Measurements from ENCODE around the gene POU2F2.

DNA sequence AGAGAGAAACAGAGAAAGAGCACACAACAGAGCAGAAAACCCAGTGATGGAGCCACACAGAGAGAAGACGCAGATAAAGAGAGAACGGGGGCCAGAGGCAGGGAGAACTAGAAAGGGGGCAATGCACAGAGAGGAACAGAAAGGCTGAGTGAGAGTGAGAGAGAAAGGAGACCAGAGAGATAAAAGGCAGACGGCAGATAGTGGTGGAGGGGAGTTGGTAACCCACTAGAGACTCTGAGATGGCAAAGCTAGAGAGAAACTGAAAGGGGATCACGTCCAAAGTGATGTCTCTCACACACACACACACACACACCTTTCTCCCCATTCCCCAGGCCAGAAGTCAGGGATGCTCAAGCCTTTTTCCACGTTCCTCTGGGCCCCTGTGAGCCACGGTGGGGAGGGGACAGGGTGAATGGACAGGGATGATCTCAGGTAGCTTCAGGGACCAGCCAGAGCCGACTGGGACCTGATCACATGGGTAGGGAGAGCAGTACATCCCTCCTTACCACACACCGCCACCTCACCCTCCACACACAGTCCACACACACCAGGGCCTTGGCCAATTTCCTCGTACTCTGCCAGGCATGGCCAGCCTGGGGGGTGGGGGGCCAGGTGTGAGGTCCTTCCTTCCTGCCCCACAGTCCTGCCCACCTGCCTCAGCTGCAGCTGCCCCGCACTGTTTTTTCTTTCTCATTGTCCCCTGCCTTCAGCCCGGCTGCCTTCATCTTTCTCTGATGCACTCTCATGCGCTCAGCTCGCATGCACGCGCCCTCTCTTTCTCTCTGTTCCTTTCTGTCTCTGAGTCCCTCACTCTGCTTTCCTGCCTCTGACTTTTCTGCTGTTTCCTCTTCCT is 22.5 kb upstream of the POU2F2 start:
- TF ChIP-seq ZNF114 (CRISPR knock-in tag; IDR thresholded peaks at IDR 0.05) (no peak), NANOG (IDR thresholded peaks at IDR 0.05; ENCODE audit: borderline replicate concordance) (no peak), EZH2 (IDR thresholded peaks at IDR 0.05; ENCODE audit: low read depth, unreplicated experiment) (no peak), EZH2phosphoT487 (IDR thresholded peaks at IDR 0.05; ENCODE audit: unreplicated experiment) (no peak), POLR2AphosphoS5 (IDR thresholded peaks at IDR 0.05; ENCODE audit: low read depth) (no peak)
- TF ChIP-seq, protein P1, sequence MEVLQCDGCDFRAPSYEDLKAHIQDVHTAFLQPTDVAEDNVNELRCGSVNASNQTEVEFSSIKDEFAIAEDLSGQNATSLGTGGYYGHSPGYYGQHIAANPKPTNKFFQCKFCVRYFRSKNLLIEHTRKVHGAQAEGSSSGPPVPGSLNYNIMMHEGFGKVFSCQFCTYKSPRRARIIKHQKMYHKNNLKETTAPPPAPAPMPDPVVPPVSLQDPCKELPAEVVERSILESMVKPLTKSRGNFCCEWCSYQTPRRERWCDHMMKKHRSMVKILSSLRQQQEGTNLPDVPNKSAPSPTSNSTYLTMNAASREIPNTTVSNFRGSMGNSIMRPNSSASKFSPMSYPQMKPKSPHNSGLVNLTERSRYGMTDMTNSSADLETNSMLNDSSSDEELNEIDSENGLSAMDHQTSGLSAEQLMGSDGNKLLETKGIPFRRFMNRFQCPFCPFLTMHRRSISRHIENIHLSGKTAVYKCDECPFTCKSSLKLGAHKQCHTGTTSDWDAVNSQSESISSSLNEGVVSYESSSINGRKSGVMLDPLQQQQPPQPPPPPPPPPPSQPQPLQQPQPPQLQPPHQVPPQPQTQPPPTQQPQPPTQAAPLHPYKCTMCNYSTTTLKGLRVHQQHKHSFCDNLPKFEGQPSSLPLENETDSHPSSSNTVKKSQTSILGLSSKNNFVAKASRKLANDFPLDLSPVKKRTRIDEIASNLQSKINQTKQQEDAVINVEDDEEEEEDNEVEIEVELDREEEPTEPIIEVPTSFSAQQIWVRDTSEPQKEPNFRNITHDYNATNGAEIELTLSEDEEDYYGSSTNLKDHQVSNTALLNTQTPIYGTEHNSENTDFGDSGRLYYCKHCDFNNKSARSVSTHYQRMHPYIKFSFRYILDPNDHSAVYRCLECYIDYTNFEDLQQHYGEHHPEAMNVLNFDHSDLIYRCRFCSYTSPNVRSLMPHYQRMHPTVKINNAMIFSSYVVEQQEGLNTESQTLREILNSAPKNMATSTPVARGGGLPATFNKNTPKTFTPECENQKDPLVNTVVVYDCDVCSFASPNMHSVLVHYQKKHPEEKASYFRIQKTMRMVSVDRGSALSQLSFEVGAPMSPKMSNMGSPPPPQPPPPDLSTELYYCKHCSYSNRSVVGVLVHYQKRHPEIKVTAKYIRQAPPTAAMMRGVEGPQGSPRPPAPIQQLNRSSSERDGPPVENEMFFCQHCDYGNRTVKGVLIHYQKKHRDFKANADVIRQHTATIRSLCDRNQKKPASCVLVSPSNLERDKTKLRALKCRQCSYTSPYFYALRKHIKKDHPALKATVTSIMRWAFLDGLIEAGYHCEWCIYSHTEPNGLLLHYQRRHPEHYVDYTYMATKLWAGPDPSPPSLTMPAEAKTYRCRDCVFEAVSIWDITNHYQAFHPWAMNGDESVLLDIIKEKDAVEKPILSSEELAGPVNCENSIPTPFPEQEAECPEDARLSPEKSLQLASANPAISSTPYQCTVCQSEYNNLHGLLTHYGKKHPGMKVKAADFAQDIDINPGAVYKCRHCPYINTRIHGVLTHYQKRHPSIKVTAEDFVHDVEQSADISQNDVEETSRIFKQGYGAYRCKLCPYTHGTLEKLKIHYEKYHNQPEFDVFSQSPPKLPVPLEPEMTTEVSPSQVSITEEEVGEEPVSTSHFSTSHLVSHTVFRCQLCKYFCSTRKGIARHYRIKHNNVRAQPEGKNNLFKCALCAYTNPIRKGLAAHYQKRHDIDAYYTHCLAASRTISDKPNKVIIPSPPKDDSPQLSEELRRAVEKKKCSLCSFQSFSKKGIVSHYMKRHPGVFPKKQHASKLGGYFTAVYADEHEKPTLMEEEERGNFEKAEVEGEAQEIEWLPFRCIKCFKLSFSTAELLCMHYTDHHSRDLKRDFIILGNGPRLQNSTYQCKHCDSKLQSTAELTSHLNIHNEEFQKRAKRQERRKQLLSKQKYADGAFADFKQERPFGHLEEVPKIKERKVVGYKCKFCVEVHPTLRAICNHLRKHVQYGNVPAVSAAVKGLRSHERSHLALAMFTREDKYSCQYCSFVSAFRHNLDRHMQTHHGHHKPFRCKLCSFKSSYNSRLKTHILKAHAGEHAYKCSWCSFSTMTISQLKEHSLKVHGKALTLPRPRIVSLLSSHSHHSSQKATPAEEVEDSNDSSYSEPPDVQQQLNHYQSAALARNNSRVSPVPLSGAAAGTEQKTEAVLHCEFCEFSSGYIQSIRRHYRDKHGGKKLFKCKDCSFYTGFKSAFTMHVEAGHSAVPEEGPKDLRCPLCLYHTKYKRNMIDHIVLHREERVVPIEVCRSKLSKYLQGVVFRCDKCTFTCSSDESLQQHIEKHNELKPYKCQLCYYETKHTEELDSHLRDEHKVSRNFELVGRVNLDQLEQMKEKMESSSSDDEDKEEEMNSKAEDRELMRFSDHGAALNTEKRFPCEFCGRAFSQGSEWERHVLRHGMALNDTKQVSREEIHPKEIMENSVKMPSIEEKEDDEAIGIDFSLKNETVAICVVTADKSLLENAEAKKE (CRISPR knock-in tag; IDR thresholded peaks at IDR 0.05): no peak
- TF ChIP-seq, protein P2, sequence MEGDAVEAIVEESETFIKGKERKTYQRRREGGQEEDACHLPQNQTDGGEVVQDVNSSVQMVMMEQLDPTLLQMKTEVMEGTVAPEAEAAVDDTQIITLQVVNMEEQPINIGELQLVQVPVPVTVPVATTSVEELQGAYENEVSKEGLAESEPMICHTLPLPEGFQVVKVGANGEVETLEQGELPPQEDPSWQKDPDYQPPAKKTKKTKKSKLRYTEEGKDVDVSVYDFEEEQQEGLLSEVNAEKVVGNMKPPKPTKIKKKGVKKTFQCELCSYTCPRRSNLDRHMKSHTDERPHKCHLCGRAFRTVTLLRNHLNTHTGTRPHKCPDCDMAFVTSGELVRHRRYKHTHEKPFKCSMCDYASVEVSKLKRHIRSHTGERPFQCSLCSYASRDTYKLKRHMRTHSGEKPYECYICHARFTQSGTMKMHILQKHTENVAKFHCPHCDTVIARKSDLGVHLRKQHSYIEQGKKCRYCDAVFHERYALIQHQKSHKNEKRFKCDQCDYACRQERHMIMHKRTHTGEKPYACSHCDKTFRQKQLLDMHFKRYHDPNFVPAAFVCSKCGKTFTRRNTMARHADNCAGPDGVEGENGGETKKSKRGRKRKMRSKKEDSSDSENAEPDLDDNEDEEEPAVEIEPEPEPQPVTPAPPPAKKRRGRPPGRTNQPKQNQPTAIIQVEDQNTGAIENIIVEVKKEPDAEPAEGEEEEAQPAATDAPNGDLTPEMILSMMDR (conservative IDR thresholded peaks at IDR 0.05; ENCODE audit: low read depth in 2 of 2): no peak
- TF ChIP-seq, protein P3, sequence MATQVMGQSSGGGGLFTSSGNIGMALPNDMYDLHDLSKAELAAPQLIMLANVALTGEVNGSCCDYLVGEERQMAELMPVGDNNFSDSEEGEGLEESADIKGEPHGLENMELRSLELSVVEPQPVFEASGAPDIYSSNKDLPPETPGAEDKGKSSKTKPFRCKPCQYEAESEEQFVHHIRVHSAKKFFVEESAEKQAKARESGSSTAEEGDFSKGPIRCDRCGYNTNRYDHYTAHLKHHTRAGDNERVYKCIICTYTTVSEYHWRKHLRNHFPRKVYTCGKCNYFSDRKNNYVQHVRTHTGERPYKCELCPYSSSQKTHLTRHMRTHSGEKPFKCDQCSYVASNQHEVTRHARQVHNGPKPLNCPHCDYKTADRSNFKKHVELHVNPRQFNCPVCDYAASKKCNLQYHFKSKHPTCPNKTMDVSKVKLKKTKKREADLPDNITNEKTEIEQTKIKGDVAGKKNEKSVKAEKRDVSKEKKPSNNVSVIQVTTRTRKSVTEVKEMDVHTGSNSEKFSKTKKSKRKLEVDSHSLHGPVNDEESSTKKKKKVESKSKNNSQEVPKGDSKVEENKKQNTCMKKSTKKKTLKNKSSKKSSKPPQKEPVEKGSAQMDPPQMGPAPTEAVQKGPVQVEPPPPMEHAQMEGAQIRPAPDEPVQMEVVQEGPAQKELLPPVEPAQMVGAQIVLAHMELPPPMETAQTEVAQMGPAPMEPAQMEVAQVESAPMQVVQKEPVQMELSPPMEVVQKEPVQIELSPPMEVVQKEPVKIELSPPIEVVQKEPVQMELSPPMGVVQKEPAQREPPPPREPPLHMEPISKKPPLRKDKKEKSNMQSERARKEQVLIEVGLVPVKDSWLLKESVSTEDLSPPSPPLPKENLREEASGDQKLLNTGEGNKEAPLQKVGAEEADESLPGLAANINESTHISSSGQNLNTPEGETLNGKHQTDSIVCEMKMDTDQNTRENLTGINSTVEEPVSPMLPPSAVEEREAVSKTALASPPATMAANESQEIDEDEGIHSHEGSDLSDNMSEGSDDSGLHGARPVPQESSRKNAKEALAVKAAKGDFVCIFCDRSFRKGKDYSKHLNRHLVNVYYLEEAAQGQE (IDR thresholded peaks at IDR 0.05; ENCODE audit: unreplicated experiment): no peak

Data from GM23338 (cell line).